GM21717 (cell line): ENCODE results near the gene SVIP.

Experiments used
- ATAC-seq: cut with Tn5 transposase; IDR thresholded peaks from one replicate; pipeline ENCODE4 v1.9.1; 2021; ENCODE audit warnings: mild to moderate bottlenecking, moderate library complexity; ENCODE audit not compliant: unreplicated experiment

Gene SVIP

GRCh38 chr11:22795914-22796313, 33.7 kb downstream of the SVIP start:
- ATAC-seq: no peak

GRCh38 chr11:22792497-22792896, 37.1 kb downstream of the SVIP start:
- peak; percentile 54 for ATAC-seq

GRCh38 chr11:22787551-22788162, 41.9 kb downstream of the SVIP start:
- ATAC-seq: peak; percentile 39

GRCh38 chr11:22787055-22787454, 42.5 kb downstream of the SVIP start:
- ATAC-seq: no peak

- ATAC-seq: peak; percentile 97
Observed at GRCh38 chr11:22786475-22786874, 43.1 kb downstream of the SVIP start.

- no peak for ATAC-seq
Observed at GRCh38 chr11:22785251-22785650, 44.4 kb downstream of the SVIP start.

- peak; percentile 75 for ATAC-seq
Observed at GRCh38 chr11:22780952-22781593, 48.5 kb downstream of the SVIP start.

GRCh38 chr11:22779850-22780249, 49.8 kb downstream of the SVIP start:
- no peak for ATAC-seq

- ATAC-seq: no peak
Observed at GRCh38 chr11:22778642-22779041, 51.0 kb downstream of the SVIP start.

- ATAC-seq: peak; percentile 12
Observed at GRCh38 chr11:22775248-22775647, 54.4 kb downstream of the SVIP start.

- ATAC-seq: peak; percentile 92
Observed at GRCh38 chr11:22774716-22775115, 54.9 kb downstream of the SVIP start.

- no peak for ATAC-seq
Observed at GRCh38 chr11:22769081-22769480, 60.5 kb downstream of the SVIP start.
